GM12875 (cell line): ENCODE measurements around the gene JUNB.

Experiments used
- H3K4me3 ChIP-seq: one replicate; pipeline ENCODE4 v1.5.1; 2011; ENCODE audit warnings: low read depth, low read length, control low read depth
- TF ChIP-seq, protein P1 (sequence below): IDR thresholded peaks from 2 replicates; pipeline ENCODE4 v1.5.1; 2011; ENCODE audit warnings: low read depth, mild to moderate bottlenecking, control low read depth, inconsistent platforms, low read length, moderate library complexity, borderline replicate concordance; ENCODE audit not compliant: insufficient read depth

JUNB gene

GRCh38 chr19:12800466-12800770, 9.1 kb downstream of the JUNB start:
- H3K4me3 ChIP-seq: no peak overlapping the region
- TF ChIP-seq, protein P1, sequence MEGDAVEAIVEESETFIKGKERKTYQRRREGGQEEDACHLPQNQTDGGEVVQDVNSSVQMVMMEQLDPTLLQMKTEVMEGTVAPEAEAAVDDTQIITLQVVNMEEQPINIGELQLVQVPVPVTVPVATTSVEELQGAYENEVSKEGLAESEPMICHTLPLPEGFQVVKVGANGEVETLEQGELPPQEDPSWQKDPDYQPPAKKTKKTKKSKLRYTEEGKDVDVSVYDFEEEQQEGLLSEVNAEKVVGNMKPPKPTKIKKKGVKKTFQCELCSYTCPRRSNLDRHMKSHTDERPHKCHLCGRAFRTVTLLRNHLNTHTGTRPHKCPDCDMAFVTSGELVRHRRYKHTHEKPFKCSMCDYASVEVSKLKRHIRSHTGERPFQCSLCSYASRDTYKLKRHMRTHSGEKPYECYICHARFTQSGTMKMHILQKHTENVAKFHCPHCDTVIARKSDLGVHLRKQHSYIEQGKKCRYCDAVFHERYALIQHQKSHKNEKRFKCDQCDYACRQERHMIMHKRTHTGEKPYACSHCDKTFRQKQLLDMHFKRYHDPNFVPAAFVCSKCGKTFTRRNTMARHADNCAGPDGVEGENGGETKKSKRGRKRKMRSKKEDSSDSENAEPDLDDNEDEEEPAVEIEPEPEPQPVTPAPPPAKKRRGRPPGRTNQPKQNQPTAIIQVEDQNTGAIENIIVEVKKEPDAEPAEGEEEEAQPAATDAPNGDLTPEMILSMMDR: no peak

- TF ChIP-seq, protein P1: no peak
Measured at GRCh38 chr19:12800923-12801465, 9.7 kb downstream of the JUNB start.

DNA sequence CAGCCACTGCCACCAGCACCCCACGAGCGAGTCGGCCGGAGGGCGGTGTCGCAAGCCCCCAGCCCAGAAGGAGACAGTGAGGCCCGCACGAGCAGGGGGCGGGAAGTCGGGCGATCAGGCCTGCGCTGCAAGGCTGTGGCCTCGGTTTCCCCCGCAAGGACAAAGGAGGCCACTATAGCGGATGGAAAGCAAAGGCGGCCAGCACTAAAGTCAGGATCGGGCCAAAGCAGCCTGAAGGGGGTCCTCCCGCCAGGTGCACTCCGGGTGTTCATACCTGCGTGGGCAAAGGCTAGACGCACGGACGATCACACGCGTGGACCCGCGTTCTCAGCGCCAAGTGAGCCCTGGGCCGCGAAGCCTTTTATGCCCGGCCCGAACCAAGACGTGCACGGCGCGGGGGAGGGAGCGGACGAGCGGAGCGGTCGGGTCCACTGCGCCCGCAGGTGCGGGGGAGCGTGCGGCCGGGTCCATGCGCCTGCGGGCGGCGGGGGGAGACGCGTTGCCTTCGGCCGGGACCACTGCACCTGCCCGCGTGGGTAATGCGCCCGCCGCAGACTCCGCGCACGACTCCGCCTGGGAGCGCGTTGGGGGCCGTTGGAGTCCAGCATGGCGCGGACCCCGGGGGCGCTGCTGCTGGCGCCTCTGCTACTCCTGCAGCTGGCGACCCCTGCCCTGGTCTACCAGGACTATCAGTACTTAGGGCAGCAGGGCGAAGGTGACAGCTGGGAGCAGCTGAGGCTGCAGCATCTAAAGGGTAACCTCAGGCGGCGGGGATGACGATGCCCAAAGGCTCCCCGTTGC, 10.4 kb downstream of the JUNB start, which contains the start of the genes PRDX2 and THSD8:
Gene PRDX2, minus strand, starts transcription at position 335 of the 801 bp plus-strand sequence. CDS start 539 bp downstream, outside the sequence.
Gene THSD8, plus strand, starts transcription at position 604 of the 801 bp plus-strand sequence. Its CDS starts 3 bp downstream, at position 607.
- H3K4me3 ChIP-seq: peak within 1 kb of the TSS; percentile 82
- TF ChIP-seq, protein P1: no peak

More at GRCh38 chr19:12800923-12801465, 9.7 kb downstream of the JUNB start:
- peak overlapping the region; percentile 82 for H3K4me3 ChIP-seq

- TF ChIP-seq, protein P1: no peak
- peak overlapping the region; percentile 82 for H3K4me3 ChIP-seq
Measured at GRCh38 chr19:12802267-12803106, 11.2 kb downstream of the JUNB start.

DNA sequence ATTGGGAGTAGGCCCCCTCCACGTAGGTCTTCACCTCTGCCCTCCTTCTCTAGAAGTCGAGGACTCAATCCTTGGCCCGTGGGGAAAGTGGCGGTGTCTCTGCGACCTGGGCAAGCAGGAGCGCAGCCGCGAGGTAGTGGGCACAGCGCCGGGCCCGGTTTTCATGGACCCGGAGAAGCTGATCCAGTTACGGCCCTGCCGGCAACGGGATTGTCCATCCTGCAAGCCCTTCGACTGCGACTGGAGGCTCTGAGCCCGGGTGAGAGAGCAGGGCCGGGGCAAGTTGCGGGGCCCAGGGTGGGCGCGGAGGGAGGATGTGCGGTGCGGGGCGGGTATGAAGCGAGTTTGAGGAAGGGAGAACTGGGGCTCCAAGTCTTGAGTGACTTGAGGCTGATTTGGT, 12.8 kb downstream of the JUNB start:
- no peak overlapping the region for H3K4me3 ChIP-seq
- TF ChIP-seq, protein P1: no peak

GRCh38 chr19:12806242-12807081, 15.2 kb downstream of the JUNB start, which contains the start of gene RNASEH2A:
RNASEH2A (plus strand) TSS chr19:12806584; CDS start chr19:12806674, 90 bp downstream.
- TF ChIP-seq, protein P1: no peak
- peak within 1 kb of the TSS; percentile 86 for H3K4me3 ChIP-seq
